HEK293 (cell line): Measurements from ENCODE around the gene HTATSF1.

Experiments
- CTCF ChIA-PET: fragments of 350-600 bp; formaldehyde crosslinking; extraction: SDS; loops from one replicate; lab custom pipeline; 2021; ENCODE audit warnings: antibody characterized with exemption; lab: Yijun Ruan, JAX
- POLR2A ChIA-PET: fragments of 300-600 bp; formaldehyde crosslinking; extraction: SDS; loops from one replicate; lab custom pipeline; 2020; ENCODE audit warnings: antibody characterized with exemption, inconsistent platforms; lab: Yijun Ruan, JAX
- H3K27ac ChIP-seq: fragments of 200-500 bp; sonication (Bioruptor generic); 2 replicates; pipeline ENCODE4 v1.5.1; 2014; ENCODE audit warnings: low read depth, low read length, control low read depth, inconsistent platforms; ENCODE audit errors: extremely low read depth
- H3K36me3 ChIP-seq, 2 experiments: fragments of 200-500 bp in 1 of 2; sonication (Bioruptor generic) in 1 of 2; 1 replicate in 1 of 2; 2 replicates in 1 of 2; pipeline ENCODE4 v1.5.1; 2014 to 2017; ENCODE audit warnings: inconsistent platforms in 2 of 2, low read length in 2 of 2; ENCODE audit not compliant: control insufficient read depth in 2 of 2, insufficient read depth in 1 of 2
- H3K4me1 ChIP-seq: fragments of 200-500 bp; sonication (Bioruptor generic); 2 replicates; pipeline ENCODE4 v1.5.1; 2014; ENCODE audit warnings: mild to moderate bottlenecking, low read length, inconsistent platforms; ENCODE audit not compliant: control insufficient read depth, insufficient read depth
- H3K4me3 ChIP-seq: 2 replicates; pipeline ENCODE4 v1.5.1; 2011; ENCODE audit warnings: low read depth, mild to moderate bottlenecking, control low read depth, low read length, moderate library complexity
- H3K9me3 ChIP-seq: fragments of 200-500 bp; sonication (Bioruptor generic); 2 replicates; pipeline ENCODE4 v1.5.1; 2014; ENCODE audit warnings: low read depth, low read length, inconsistent platforms; ENCODE audit not compliant: control insufficient read depth, insufficient read depth
- BCL11A ChIP-seq: fragments of 450-650 bp; formaldehyde crosslinking; IDR thresholded peaks from 2 replicates; pipeline ENCODE4 v1.5.1; 2016; ENCODE audit warnings: low read depth, missing biosample characterization, missing genetic modification characterization
- FEZF1 ChIP-seq: fragments of 450-650 bp; formaldehyde crosslinking; IDR thresholded peaks from 2 replicates; pipeline ENCODE4 v1.5.1; 2016; ENCODE audit warnings: missing biosample characterization, missing genetic modification characterization
- HOXA7 ChIP-seq: sonication (generic); formaldehyde crosslinking; IDR thresholded peaks from 2 replicates; pipeline ENCODE4 v1.8.1; 2022; ENCODE audit warnings: missing genetic modification reagents, borderline replicate concordance
- KLF7 ChIP-seq: fragments of 450-650 bp; formaldehyde crosslinking; IDR thresholded peaks from 2 replicates; pipeline ENCODE4 v1.5.1; 2016; ENCODE audit warnings: missing biosample characterization, missing genetic modification characterization, borderline replicate concordance
- SCRT2 ChIP-seq: fragments of 450-650 bp; formaldehyde crosslinking; IDR thresholded peaks from 2 replicates; pipeline ENCODE4 v1.5.1; 2016; ENCODE audit warnings: missing biosample characterization, missing genetic modification characterization
- TRIM28 ChIP-seq: IDR thresholded peaks from 2 replicates; pipeline ENCODE4 v1.6.1; 2011; ENCODE audit warnings: low read length, control low read depth, borderline replicate concordance
- YY1 ChIP-seq: fragments of 450-650 bp; formaldehyde crosslinking; IDR thresholded peaks from 2 replicates; pipeline ENCODE4 v1.5.1; 2018; ENCODE audit warnings: missing biosample characterization, missing genetic modification characterization
- ZBTB44 ChIP-seq: fragments of 450-650 bp; IDR thresholded peaks from 2 replicates; pipeline ENCODE4 v1.5.1; 2018; ENCODE audit warnings: missing biosample characterization, mild to moderate bottlenecking, missing genetic modification characterization
- ZFP69B ChIP-seq: fragments of 450-650 bp; formaldehyde crosslinking; IDR thresholded peaks from 2 replicates; pipeline ENCODE4 v1.5.1; 2016; ENCODE audit warnings: missing biosample characterization, missing genetic modification characterization
- ZNF146 ChIP-seq: fragments of 450-650 bp; formaldehyde crosslinking; IDR thresholded peaks from 2 replicates; pipeline ENCODE4 v1.5.1; 2016; ENCODE audit warnings: missing biosample characterization, missing genetic modification characterization
- ZNF18 ChIP-seq: fragments of 450-650 bp; formaldehyde crosslinking; IDR thresholded peaks from 2 replicates; pipeline ENCODE4 v1.5.1; 2016; ENCODE audit warnings: missing biosample characterization, missing genetic modification characterization
- ZNF350 ChIP-seq: fragments of 450-650 bp; formaldehyde crosslinking; IDR thresholded peaks from 2 replicates; pipeline ENCODE4 v1.5.0; 2017; ENCODE audit warnings: missing biosample characterization, mild to moderate bottlenecking, missing genetic modification characterization
- ZNF473 ChIP-seq: fragments of 450-650 bp; formaldehyde crosslinking; IDR thresholded peaks from 2 replicates; pipeline ENCODE4 v1.5.1; 2017; ENCODE audit warnings: missing biosample characterization, missing genetic modification characterization
- ZNF521 ChIP-seq: fragments of 450-650 bp; formaldehyde crosslinking; IDR thresholded peaks from 2 replicates; pipeline ENCODE4 v1.5.1; 2017; ENCODE audit warnings: missing biosample characterization, mild to moderate bottlenecking, missing genetic modification characterization
- ZNF580 ChIP-seq: fragments of 450-650 bp; formaldehyde crosslinking; IDR thresholded peaks from 2 replicates; pipeline ENCODE4 v1.5.1; 2016; ENCODE audit warnings: missing biosample characterization, missing genetic modification characterization
- ZNF626 ChIP-seq: fragments of 450-650 bp; sonication (Bioruptor Pico); formaldehyde crosslinking; IDR thresholded peaks from 2 replicates; pipeline ENCODE4 v1.5.1; 2018; ENCODE audit warnings: missing biosample characterization, missing genetic modification characterization, inconsistent platforms
- ZNF670 ChIP-seq: fragments of 450-650 bp; formaldehyde crosslinking; IDR thresholded peaks from 2 replicates; pipeline ENCODE4 v1.5.1; 2016; ENCODE audit warnings: missing biosample characterization, missing genetic modification characterization, low read depth
- ZNF76 ChIP-seq: fragments of 450-650 bp; formaldehyde crosslinking; IDR thresholded peaks from 2 replicates; pipeline ENCODE4; 2016; ENCODE audit warnings: low read depth, missing biosample characterization, missing genetic modification characterization, borderline replicate concordance
- ZNF768 ChIP-seq: fragments of 450-650 bp; formaldehyde crosslinking; IDR thresholded peaks from 2 replicates; pipeline ENCODE4 v1.5.1; 2018; ENCODE audit warnings: missing biosample characterization, mild to moderate bottlenecking, missing genetic modification characterization
- ZNF791 ChIP-seq: fragments of 450-650 bp; formaldehyde crosslinking; IDR thresholded peaks from 2 replicates; pipeline ENCODE4 v1.5.1; 2016; ENCODE audit warnings: missing biosample characterization, missing genetic modification characterization
- ZNF830 ChIP-seq: fragments of 450-650 bp; IDR thresholded peaks from 2 replicates; pipeline ENCODE4 v1.5.0; 2018; ENCODE audit warnings: missing biosample characterization, missing genetic modification characterization, low read depth, mild to moderate bottlenecking, moderate library complexity
- ZSCAN30 ChIP-seq: fragments of 450-650 bp; IDR thresholded peaks from 2 replicates; pipeline ENCODE4 v1.5.1; 2018; ENCODE audit warnings: missing biosample characterization, mild to moderate bottlenecking, missing genetic modification characterization, moderate library complexity
- ZXDB ChIP-seq: fragments of 450-650 bp; formaldehyde crosslinking; IDR thresholded peaks from 2 replicates; pipeline ENCODE4 v1.5.1; 2016; ENCODE audit warnings: missing biosample characterization, missing genetic modification characterization
- TF ChIP-seq, protein P1 (sequence below): fragments of 450-650 bp; formaldehyde crosslinking; IDR thresholded peaks from 2 replicates; pipeline ENCODE4 v1.5.1; 2017; ENCODE audit warnings: missing biosample characterization, missing genetic modification characterization
- TF ChIP-seq, protein P2 (sequence below): fragments of 450-650 bp; formaldehyde crosslinking; IDR thresholded peaks from 2 replicates; pipeline ENCODE4 v1.5.1; 2017; ENCODE audit warnings: missing biosample characterization, missing genetic modification characterization

HTATSF1 gene

GRCh38 chrX:136452614-136453013 lies 44.8 kb upstream of the HTATSF1 start (continued):
- TF ChIP-seq ZBTB44 (tag by site-specific recombination) (no peak), ZNF473 (tag by site-specific recombination) (no peak), YY1 (tag by site-specific recombination) (no peak), ZXDB (tag by site-specific recombination) (no peak)
- TF ChIP-seq, all 188 proteins: peak for 0

DNA sequence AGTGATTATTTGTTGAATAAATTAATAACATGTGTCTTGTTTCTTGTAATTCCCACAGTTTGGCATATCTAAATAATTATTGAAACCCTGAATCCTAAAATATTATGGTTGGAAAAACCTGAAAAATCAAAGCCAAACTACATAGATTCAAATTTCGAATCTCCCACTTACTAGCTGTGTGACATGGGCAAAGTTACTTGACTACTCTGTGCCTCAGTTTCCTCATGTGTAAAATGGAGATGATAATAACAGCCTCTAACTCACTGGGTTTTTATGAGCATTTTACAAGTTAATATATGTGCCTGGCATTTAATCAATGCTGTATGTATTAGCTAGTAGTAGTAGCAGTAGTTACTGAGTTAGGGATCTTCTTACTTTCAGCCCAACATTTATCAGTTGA lies 44.3 kb upstream of the HTATSF1 start:
- no peak for TF ChIP-seq ZNF76 (tag by site-specific recombination)
- no peak for TF ChIP-seq ZNF670 (tag by site-specific recombination)
- no peak for TF ChIP-seq ZNF626
- no peak for TF ChIP-seq ZSCAN30 (tag by site-specific recombination)
- TF ChIP-seq ZNF830: no peak
- TF ChIP-seq ZFP69B (tag by site-specific recombination): no peak
- no peak for TF ChIP-seq HOXA7 (CRISPR knock-in tag)
- peak; percentile 71; the same call in 1 of the 2 replicates for TF ChIP-seq ZNF768 (tag by site-specific recombination)
- CTCF ChIA-PET: interaction anchor here (0.6 kb wide), 1 partner anchor 57 kb away, joined by 6 read pairs; no protein-coding TSS in a partner anchor
- Histone ChIP-seq H3K4me3 (no peak overlapping the region), H3K9me3 (no peaks in the 10 kb centered on the region), H3K27ac (no peak overlapping the region), H3K36me3 (no peaks in the 10 kb centered on the region), H3K4me1 (peaks cover 10% of the 10 kb centered on the region)
- POLR2A ChIA-PET: no interaction called here

- no peak for TF ChIP-seq ZNF350 (tag by site-specific recombination)
- peak; percentile 12; the same call in 1 of the 2 replicates for TF ChIP-seq FEZF1
- TF ChIP-seq TRIM28: no peak
- TF ChIP-seq, protein P1, sequence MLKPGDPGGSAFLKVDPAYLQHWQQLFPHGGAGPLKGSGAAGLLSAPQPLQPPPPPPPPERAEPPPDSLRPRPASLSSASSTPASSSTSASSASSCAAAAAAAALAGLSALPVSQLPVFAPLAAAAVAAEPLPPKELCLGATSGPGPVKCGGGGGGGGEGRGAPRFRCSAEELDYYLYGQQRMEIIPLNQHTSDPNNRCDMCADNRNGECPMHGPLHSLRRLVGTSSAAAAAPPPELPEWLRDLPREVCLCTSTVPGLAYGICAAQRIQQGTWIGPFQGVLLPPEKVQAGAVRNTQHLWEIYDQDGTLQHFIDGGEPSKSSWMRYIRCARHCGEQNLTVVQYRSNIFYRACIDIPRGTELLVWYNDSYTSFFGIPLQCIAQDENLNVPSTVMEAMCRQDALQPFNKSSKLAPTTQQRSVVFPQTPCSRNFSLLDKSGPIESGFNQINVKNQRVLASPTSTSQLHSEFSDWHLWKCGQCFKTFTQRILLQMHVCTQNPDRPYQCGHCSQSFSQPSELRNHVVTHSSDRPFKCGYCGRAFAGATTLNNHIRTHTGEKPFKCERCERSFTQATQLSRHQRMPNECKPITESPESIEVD (tag by site-specific recombination): peak; percentile 42; the same call in 1 of the 2 replicates
- peak; percentile 25; the same call in 1 of the 2 replicates for TF ChIP-seq SCRT2
- no peak for TF ChIP-seq ZNF580 (tag by site-specific recombination)
- H3K4me3 ChIP-seq: no peak overlapping the region
- H3K36me3 ChIP-seq: no peaks in the 10 kb centered on the region
- POLR2A ChIA-PET: no interaction called here
- H3K4me1 ChIP-seq: peaks cover 10% of the 10 kb centered on the region
- no peaks in the 10 kb centered on the region for H3K9me3 ChIP-seq
- CTCF ChIA-PET: no interaction called here
- peak overlapping the region; percentile 32; the same call in 1 of the 2 replicates for H3K27ac ChIP-seq
Measured at GRCh38 chrX:136453771-136454170, 43.6 kb upstream of the HTATSF1 start.

GRCh38 chrX:136456133-136456532 lies 41.3 kb upstream of the HTATSF1 start:
- ChIA-PET CTCF (interaction anchor here (0.6 kb wide), 1 partner anchor 1305 kb away, joined by 4 read pairs; no protein-coding TSS in a partner anchor), POLR2A (interaction anchor here (0.7 kb wide), 1 partner anchor 48 kb away, joined by 4 read pairs; no protein-coding TSS in a partner anchor)
- TF ChIP-seq ZNF670 (tag by site-specific recombination): no peak
- no peak for TF ChIP-seq ZNF146 (tag by site-specific recombination)
- TF ChIP-seq ZNF18 (tag by site-specific recombination): no peak
- TF ChIP-seq KLF7 (tag by site-specific recombination): no peak
- TF ChIP-seq ZNF521 (tag by site-specific recombination): no peak
- TF ChIP-seq, protein P2, sequence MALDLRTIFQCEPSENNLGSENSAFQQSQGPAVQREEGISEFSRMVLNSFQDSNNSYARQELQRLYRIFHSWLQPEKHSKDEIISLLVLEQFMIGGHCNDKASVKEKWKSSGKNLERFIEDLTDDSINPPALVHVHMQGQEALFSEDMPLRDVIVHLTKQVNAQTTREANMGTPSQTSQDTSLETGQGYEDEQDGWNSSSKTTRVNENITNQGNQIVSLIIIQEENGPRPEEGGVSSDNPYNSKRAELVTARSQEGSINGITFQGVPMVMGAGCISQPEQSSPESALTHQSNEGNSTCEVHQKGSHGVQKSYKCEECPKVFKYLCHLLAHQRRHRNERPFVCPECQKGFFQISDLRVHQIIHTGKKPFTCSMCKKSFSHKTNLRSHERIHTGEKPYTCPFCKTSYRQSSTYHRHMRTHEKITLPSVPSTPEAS (tag by site-specific recombination): no peak
- TF ChIP-seq BCL11A (tag by site-specific recombination): no peak
- TF ChIP-seq ZNF580 (tag by site-specific recombination): no peak
- no peak for TF ChIP-seq ZNF791 (tag by site-specific recombination)
- Histone ChIP-seq H3K4me3 (no peak overlapping the region), H3K36me3 (no peaks in the 10 kb centered on the region; a peak in 1 of 3 replicates), H3K4me1 (peaks cover 7% of the 10 kb centered on the region), H3K27ac (no peak overlapping the region), H3K9me3 (no peaks in the 10 kb centered on the region)
